GM12873 (cell line): ENCODE data around the gene HEMGN.

Experiments used
- CTCF ChIP-seq: IDR thresholded peaks from 2 replicates; pipeline ENCODE4 v1.5.1; 2012; ENCODE audit warnings: low read depth, mild to moderate bottlenecking, moderate library complexity, low read length, control low read depth; ENCODE audit not compliant: insufficient read depth; ENCODE audit errors: missing control alignments

The HEMGN gene

GRCh38 chr9:97938081-97938644, at the start of gene HEMGN:
Gene HEMGN, minus strand, starts transcription at chr9:97938172. Its CDS starts 36 bp downstream, at chr9:97938136.
- TF ChIP-seq CTCF = no peak

- no peak for TF ChIP-seq CTCF
Observed at GRCh38 chr9:97987487-97987886, 49.5 kb upstream of the HEMGN start.

- TF ChIP-seq CTCF = no peak
Observed at GRCh38 chr9:97985058-97985861, 47.3 kb upstream of the HEMGN start.

- no peak for TF ChIP-seq CTCF
Observed at GRCh38 chr9:97984188-97985057, 46.5 kb upstream of the HEMGN start.

- TF ChIP-seq CTCF = no peak
Observed at GRCh38 chr9:97983589-97984187, 45.7 kb upstream of the HEMGN start.

GRCh38 chr9:97982683-97983588, 45.0 kb upstream of the HEMGN start, which contains the start of gene ANP32B:
Gene ANP32B, plus strand, starts transcription at chr9:97983341. Its CDS starts 215 bp downstream, at chr9:97983556.
- TF ChIP-seq CTCF = peak; percentile 84
